DOHH2 (cell line): ENCODE results near the gene P3R3URF.

ENCODE experiments used
- H3F3A ChIP-seq: fragments of 200-600 bp; sonication (generic), shearing (Covaris generic); 2 replicates; pipeline ENCODE4 v1.6.0; 2016; ENCODE audit warnings: antibody characterized with exemption, mild to moderate bottlenecking; ENCODE audit not compliant: control insufficient read depth, insufficient read depth
- H3K27ac ChIP-seq: fragments of 200-600 bp; sonication (generic); 2 replicates; pipeline ENCODE4 v1.5.1; 2014; ENCODE audit warnings: low read depth, mild to moderate bottlenecking, low read length, moderate library complexity
- H3K27me3 ChIP-seq: fragments of 200-600 bp; sonication (generic); 2 replicates; pipeline ENCODE4 v1.6.1; 2014; ENCODE audit warnings: mild to moderate bottlenecking, low read length, mixed read lengths; ENCODE audit not compliant: control insufficient read depth
- H3K36me3 ChIP-seq: fragments of 200-600 bp; sonication (generic); 2 replicates; pipeline ENCODE4 v1.6.1; 2014; ENCODE audit warnings: mild to moderate bottlenecking, low read length, moderate library complexity, mixed read lengths; ENCODE audit not compliant: control insufficient read depth
- H3K4me1 ChIP-seq: fragments of 200-600 bp; sonication (generic); 2 replicates; pipeline ENCODE4 v1.6.1; 2014; ENCODE audit warnings: mild to moderate bottlenecking, low read length, mixed read lengths; ENCODE audit not compliant: control insufficient read depth
- H3K4me2 ChIP-seq: fragments of 200-600 bp; sonication (generic); 2 replicates; pipeline ENCODE4 v1.6.0; 2014; ENCODE audit warnings: mild to moderate bottlenecking, low read length, moderate library complexity
- H3K4me3 ChIP-seq: fragments of 200-600 bp; sonication (generic); 2 replicates; pipeline ENCODE4 v1.5.1; 2014; ENCODE audit warnings: mild to moderate bottlenecking, low read length, mixed read lengths
- H3K79me2 ChIP-seq: fragments of 200-600 bp; sonication (generic); 2 replicates; pipeline ENCODE4 v1.6.1; 2014; ENCODE audit warnings: mild to moderate bottlenecking, low read length, mixed read lengths; ENCODE audit not compliant: control insufficient read depth
- H3K9me2 ChIP-seq: fragments of 200-600 bp; sonication (generic); replicated peaks from 2 replicates; pipeline ENCODE4 v1.6.1; 2014; ENCODE audit warnings: mild to moderate bottlenecking, low read length, mixed read lengths; ENCODE audit not compliant: control insufficient read depth
- H3K9me3 ChIP-seq: fragments of 200-600 bp; sonication (generic); 2 replicates; pipeline ENCODE4 v1.6.1; 2014; ENCODE audit warnings: antibody characterized with exemption, low read length, mixed read lengths; ENCODE audit not compliant: control insufficient read depth, insufficient read depth
- H4K20me1 ChIP-seq: fragments of 200-600 bp; sonication (generic); 2 replicates; pipeline ENCODE4 v1.6.0; 2014; ENCODE audit warnings: low read depth, mild to moderate bottlenecking, antibody characterized with exemption, low read length, moderate library complexity; ENCODE audit not compliant: control insufficient read depth, insufficient read depth
- CTCF ChIP-seq: fragments of 200-600 bp; sonication (generic); IDR thresholded peaks from one replicate; pipeline ENCODE4 v1.5.1; 2014; ENCODE audit warnings: antibody characterized with exemption, mild to moderate bottlenecking, low read depth, low read length; ENCODE audit not compliant: poor library complexity, severe bottlenecking
- EZH2phosphoT487 ChIP-seq: fragments of 200-600 bp; sonication (generic); IDR thresholded peaks from 2 replicates; pipeline ENCODE4 v1.6.1; 2017; ENCODE audit warnings: borderline replicate concordance, mild to moderate bottlenecking, antibody characterized with exemption, low read length, moderate library complexity, mixed read lengths

Gene P3R3URF

GRCh38 chr1:46132529-46133180, 43.6 kb downstream of the P3R3URF start, which contains the start of gene PIK3R3:
TSS of gene PIK3R3 (minus strand) at chr1:46132629. CDS start at chr1:46131952, 677 bp downstream.
- Histone ChIP-seq H3K27me3 (peaks cover 5% of the 10 kb centered on the region), H3F3A (no peaks in the 10 kb centered on the region; the same call in 1 of the 2 replicates), H3K9me3 (no peaks in the 10 kb centered on the region), H4K20me1 (no peaks in the 10 kb centered on the region), H3K79me2 (peaks cover 4% of the 10 kb centered on the region), H3K4me1 (peaks cover 28% of the 10 kb centered on the region), H3K4me3 (peak within 1 kb of the TSS; percentile 75), H3K4me2 (peak within 1 kb of the TSS; percentile 77), H3K27ac (peak within 1 kb of the TSS; percentile 71), H3K36me3 (no peaks in the 10 kb centered on the region), H3K9me2 (no peaks in the 10 kb centered on the region)
- no peak for TF ChIP-seq EZH2phosphoT487

- no peaks in the 10 kb centered on the region for H3K9me2 ChIP-seq
- H3K4me2 ChIP-seq = peak overlapping the region; percentile 77
- H3K4me1 ChIP-seq = peaks cover 28% of the 10 kb centered on the region
- H3F3A ChIP-seq = no peaks in the 10 kb centered on the region; the same call in 1 of the 2 replicates
- no peak for TF ChIP-seq CTCF
- no peak for TF ChIP-seq EZH2phosphoT487
- H3K27ac ChIP-seq = peak overlapping the region; percentile 71
- H3K27me3 ChIP-seq = peaks cover 5% of the 10 kb centered on the region
- no peaks in the 10 kb centered on the region for H3K36me3 ChIP-seq
- no peaks in the 10 kb centered on the region for H3K9me3 ChIP-seq
- H3K4me3 ChIP-seq = peak overlapping the region; percentile 75
- H3K79me2 ChIP-seq = peaks cover 4% of the 10 kb centered on the region
- no peaks in the 10 kb centered on the region for H4K20me1 ChIP-seq
Observed at GRCh38 chr1:46131712-46132528, 44.4 kb downstream of the P3R3URF start.

- H3K27me3 ChIP-seq = peaks cover 5% of the 10 kb centered on the region
- H3K9me2 ChIP-seq = no peaks in the 10 kb centered on the region
- peaks cover 28% of the 10 kb centered on the region for H3K4me1 ChIP-seq
- H3K79me2 ChIP-seq = peaks cover 4% of the 10 kb centered on the region
- no peak for TF ChIP-seq EZH2phosphoT487
- TF ChIP-seq CTCF = no peak
- no peak overlapping the region for H3K27ac ChIP-seq
- no peaks in the 10 kb centered on the region for H4K20me1 ChIP-seq
- no peaks in the 10 kb centered on the region; the same call in 1 of the 2 replicates for H3F3A ChIP-seq
- H3K4me3 ChIP-seq = peak overlapping the region; percentile 75
- H3K4me2 ChIP-seq = peak overlapping the region; percentile 77
- H3K36me3 ChIP-seq = no peaks in the 10 kb centered on the region
- H3K9me3 ChIP-seq = no peaks in the 10 kb centered on the region
Observed at GRCh38 chr1:46131093-46131492, 45.2 kb downstream of the P3R3URF start.
